Upper lobe of right lung (tissue), 1 donor: ENCODE measurements around the gene SWT1. TPM values are rescaled to one million over a fixed set of nuclear protein-coding genes. Genes with fewer than 3 reads are reported as not detected.
A peak's percentile ranks its signal among the peaks of the same experiment; 100 is the strongest.

Experiments used
- ATAC-seq: fragments of 200-7000 bp; cut with Tn5 transposase; one replicate; pipeline ENCODE4 v1.9.1; 2020; ENCODE audit warnings: mild to moderate bottlenecking, moderate library complexity
- DNase-seq: peaks from one replicate; pipeline ENCODE4 v3.0.0-alpha.2; 2020
- H3K27ac ChIP-seq: fragments of 200-600 bp; one replicate; pipeline ENCODE4 v1.8.0; 2022
- H3K27me3 ChIP-seq: fragments of 200-600 bp; one replicate; pipeline ENCODE4 v1.8.0; 2022; ENCODE audit warnings: mild to moderate bottlenecking
- H3K36me3 ChIP-seq: fragments of 200-600 bp; one replicate; pipeline ENCODE4 v1.8.0; 2022
- H3K4me1 ChIP-seq: fragments of 200-600 bp; one replicate; pipeline ENCODE4 v1.8.0; 2022
- H3K4me3 ChIP-seq: fragments of 200-600 bp; one replicate; pipeline ENCODE4 v1.8.0; 2022; ENCODE audit warnings: mild to moderate bottlenecking
- H3K9me3 ChIP-seq: fragments of 200-600 bp; one replicate; pipeline ENCODE4 v1.8.0; 2022
- intact Hi-C: fragments of 100-400 bp; cut with DNase I; formaldehyde crosslinking; loops from one replicate; pipeline ENCODE4 v1.11.0; 2022
- total RNA-seq: library from RNA; stranded (reverse); fragmentation: NEBNext Ultra II Directional; extraction: Animal tissue kit (Norgen Biotek cat#: 25700); gene quantifications from one replicate; pipeline ENCODE4 v1.2.1, GENCODE V29; 2021
- TF ChIP-seq, protein P1 (sequence below): fragments of 200-600 bp; IDR thresholded peaks from one replicate; pipeline ENCODE4 v1.8.0; 2022; ENCODE audit warnings: antibody characterized with exemption
- donor health status: DM: no; HTN: yes; CAD: no; lungs with severe emphysema.

SWT1 gene
- total RNA-seq, 1 donor from 2014 or later = 7.2 TPM

DNA sequence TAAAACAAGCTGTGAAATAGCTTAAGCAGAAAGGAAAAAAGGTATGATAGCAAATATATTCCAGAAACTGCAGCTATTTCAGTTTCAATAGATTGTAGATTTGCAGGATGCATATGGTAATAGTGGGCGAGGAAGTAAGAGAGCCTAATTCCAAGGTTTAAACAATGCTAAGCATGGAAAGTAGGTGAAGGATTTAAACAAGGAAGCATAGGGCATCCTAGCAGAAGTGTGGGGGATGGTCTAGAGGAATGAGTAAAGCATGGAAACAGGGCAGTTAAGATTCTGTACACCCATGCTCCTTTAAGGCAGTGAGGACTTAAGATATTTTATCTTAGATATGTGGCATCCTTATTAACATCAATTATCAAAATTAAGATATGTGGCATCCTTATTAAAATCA, 157.4 kb downstream of the SWT1 start:
- no peak for ATAC-seq
- DNase-seq = no peak
- H3K4me1 ChIP-seq = peaks cover 43% of the 10 kb centered on the region
- no peaks in the 10 kb centered on the region for H3K27me3 ChIP-seq
- H3K27ac ChIP-seq = no peak overlapping the region
- TF ChIP-seq, protein P1, sequence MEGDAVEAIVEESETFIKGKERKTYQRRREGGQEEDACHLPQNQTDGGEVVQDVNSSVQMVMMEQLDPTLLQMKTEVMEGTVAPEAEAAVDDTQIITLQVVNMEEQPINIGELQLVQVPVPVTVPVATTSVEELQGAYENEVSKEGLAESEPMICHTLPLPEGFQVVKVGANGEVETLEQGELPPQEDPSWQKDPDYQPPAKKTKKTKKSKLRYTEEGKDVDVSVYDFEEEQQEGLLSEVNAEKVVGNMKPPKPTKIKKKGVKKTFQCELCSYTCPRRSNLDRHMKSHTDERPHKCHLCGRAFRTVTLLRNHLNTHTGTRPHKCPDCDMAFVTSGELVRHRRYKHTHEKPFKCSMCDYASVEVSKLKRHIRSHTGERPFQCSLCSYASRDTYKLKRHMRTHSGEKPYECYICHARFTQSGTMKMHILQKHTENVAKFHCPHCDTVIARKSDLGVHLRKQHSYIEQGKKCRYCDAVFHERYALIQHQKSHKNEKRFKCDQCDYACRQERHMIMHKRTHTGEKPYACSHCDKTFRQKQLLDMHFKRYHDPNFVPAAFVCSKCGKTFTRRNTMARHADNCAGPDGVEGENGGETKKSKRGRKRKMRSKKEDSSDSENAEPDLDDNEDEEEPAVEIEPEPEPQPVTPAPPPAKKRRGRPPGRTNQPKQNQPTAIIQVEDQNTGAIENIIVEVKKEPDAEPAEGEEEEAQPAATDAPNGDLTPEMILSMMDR = no peak
- H3K36me3 ChIP-seq = peaks cover 16% of the 10 kb centered on the region
- no peaks in the 10 kb centered on the region for H3K9me3 ChIP-seq
- intact Hi-C loops = no loop called here
- H3K4me3 ChIP-seq = peak overlapping the region; percentile 95

DNA sequence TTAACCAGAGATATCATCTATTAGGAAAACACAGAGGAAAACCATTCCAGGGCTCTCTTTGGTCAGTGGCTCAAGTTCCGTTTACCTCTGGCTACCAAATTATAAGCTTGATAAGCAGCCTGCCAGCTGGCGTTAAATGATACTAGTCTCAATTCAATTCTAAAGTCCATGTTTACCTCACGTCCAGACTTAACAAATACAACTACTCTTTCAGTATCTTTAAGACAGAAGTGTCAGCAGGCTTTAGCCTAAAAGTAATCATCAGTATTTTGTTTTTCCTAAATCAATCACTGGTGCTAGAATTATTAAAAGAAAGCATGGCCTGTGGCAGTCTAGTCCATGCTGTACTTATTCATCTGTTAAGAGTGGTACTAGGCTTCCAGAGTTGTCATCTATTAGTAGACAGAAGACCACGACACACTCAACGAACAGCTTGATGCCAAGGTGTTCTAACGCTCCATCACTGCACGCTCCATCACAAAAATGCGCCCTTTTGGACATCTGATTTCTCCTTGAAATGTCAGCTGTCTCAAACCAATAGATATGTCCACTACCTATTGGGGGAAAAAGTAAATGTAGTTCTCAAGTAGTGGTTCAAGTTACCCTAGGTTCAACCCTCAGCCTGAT, 158.6 kb downstream of the SWT1 start:
- H3K27ac ChIP-seq = peak overlapping the region; percentile 96
- no peak for DNase-seq
- H3K36me3 ChIP-seq = peaks cover 4% of the 10 kb centered on the region
- H3K4me3 ChIP-seq = peak overlapping the region; percentile 95
- no peak for ATAC-seq
- no peaks in the 10 kb centered on the region for H3K9me3 ChIP-seq
- TF ChIP-seq, protein P1 = no peak
- peaks cover 38% of the 10 kb centered on the region for H3K4me1 ChIP-seq
- intact Hi-C loops = no loop called here
- H3K27me3 ChIP-seq = no peaks in the 10 kb centered on the region

DNA sequence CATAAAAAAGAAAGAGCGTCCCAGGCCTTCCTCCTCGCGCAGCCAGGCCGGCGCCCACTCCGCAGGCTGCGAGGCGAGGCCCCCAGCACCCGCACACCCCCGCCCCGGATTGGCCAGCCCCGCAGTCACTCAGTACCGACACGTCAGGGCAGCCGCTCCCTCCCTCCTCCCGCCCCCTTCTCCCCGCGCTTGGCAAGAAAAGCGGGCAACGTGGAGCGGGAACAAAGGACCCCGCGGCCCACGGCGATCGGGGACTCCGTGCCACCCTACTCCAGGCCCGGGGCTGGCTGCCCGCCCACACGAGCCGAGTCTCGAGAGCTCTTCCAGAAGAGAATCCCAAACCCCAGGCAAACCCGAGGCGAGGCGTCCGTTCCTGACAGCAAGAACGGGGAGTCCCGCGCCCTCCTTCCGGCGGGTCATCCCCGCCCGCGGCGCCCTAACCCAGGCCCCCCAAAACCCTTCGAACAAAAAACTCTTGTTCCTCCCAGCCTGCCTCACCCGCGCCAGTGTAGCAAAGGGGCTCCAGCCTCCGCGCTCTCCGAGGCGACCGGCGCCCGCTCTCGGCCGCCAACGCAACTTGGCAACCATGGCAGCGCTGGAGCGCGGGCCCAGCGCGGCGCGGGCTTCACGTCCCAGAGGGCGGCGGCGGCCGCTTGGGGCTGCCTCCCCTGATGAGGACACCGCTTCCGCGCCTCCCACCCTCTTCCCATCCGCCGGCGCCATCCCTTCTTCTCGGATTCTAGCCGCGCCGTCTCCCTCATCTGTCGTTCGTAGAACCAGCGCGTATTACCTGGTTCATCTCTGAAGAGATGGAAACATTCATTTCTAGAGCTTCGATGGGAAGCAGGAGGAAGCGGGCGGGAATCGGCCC, 159.4 kb downstream of the SWT1 start:
- H3K27me3 ChIP-seq = no peaks in the 10 kb centered on the region
- H3K27ac ChIP-seq = peak overlapping the region; percentile 96
- DNase-seq = peak; percentile 97
- peak; percentile 80 for ATAC-seq
- TF ChIP-seq, protein P1 = peak; percentile 3
- no peaks in the 10 kb centered on the region for H3K9me3 ChIP-seq
- H3K4me1 ChIP-seq = peaks cover 37% of the 10 kb centered on the region
- H3K36me3 ChIP-seq = no peaks in the 10 kb centered on the region
- intact Hi-C loops = no loop called here
- peak overlapping the region; percentile 95 for H3K4me3 ChIP-seq

DNA sequence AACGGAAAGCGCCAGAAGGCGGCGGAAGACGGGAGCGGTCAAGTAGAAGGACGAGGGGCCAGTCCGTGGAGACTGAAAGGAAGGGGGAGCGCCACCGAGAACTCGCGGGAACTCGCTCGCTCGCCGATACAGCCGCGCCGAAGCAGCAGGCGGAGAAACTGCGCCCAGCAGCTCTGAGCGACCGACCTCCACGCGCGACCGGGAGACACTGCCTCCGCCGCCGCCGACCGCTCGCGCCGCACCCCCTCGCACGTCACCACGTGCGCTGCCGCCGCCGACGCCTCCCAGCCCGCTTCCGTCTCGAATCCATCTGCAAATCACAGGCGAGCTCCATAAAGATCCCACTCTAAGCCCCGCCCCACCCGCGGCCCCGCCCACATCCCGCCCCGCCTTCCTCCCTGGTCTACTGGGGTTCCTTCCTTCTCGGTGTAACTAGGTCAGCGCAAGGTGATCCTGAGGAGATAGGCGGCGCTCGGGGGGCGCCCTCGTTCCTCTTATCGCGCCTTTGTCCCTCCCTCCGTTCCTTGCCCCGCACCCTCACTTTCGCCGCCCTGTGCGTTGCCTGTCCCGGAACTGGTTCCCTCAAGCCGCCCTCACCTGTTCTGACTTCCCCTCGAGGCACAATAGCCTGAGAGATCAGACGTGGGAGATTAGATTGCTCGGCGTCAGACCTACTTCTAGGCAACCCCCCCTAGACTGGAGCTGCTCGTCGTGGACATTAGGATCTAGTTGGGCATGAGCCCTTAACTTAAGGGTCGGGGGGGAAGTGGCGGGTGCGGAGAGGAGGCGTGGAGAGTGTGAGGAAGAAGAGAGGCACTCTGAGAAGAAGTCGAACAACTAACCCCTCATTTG, 160.3 kb downstream of the SWT1 start, which contains the start of gene IVNS1ABP:
Gene IVNS1ABP (minus strand): TSS at position 210 of the 852 bp plus-strand sequence. CDS start 7,750 bp downstream, outside the sequence.
- ATAC-seq = peak; percentile 94
- TF ChIP-seq, protein P1 = no peak
- peak within 1 kb of the TSS; percentile 95 for H3K4me3 ChIP-seq
- peaks cover 29% of the 10 kb centered on the region for H3K4me1 ChIP-seq
- H3K27ac ChIP-seq = peak within 1 kb of the TSS; percentile 96
- H3K9me3 ChIP-seq = no peaks in the 10 kb centered on the region
- peak; percentile 97 for DNase-seq
- intact Hi-C loops = no loop called here
- no peaks in the 10 kb centered on the region for H3K36me3 ChIP-seq
- H3K27me3 ChIP-seq = no peaks in the 10 kb centered on the region

DNA sequence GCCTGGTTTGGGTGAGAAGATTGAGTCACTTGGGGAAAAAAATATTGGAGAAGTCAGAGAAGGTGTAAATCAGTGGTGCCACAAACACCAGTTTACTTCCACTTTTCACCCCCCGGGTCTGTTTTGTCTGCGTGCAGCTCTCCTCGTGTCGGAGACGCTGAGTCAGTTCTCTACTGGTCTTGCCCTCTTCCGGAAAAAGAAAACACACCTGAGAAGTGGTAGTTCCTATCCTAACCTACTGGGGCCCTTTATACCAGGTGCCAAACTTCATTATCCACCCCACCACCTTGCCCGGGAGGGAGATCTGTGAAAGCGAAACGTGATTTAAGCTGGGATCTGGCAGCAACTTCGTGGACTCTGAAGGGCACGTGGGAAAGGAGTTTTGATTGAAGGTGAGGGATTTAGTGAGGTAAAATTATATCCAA, 160.9 kb downstream of the SWT1 start:
- DNase-seq = no peak
- TF ChIP-seq, protein P1 = no peak
- Histone ChIP-seq H3K9me3 (no peaks in the 10 kb centered on the region), H3K4me3 (peak overlapping the region; percentile 95), H3K27me3 (no peaks in the 10 kb centered on the region), H3K4me1 (peaks cover 26% of the 10 kb centered on the region), H3K36me3 (no peaks in the 10 kb centered on the region), H3K27ac (peak overlapping the region; percentile 96)
- intact Hi-C loops = no loop called here
- ATAC-seq = peak; percentile 16
